Transverse colon (tissue), 4 donors: ENCODE data around the gene CAND2.

ENCODE experiments used
- POLR2AphosphoS5 ChIP-seq, 3 donors: sonication (generic); formaldehyde crosslinking; IDR thresholded peaks; one replicate each; pipeline ENCODE4 v1.6.1; 2016; ENCODE audit warnings: antibody characterized with exemption in 3 of 3
- TF ChIP-seq, protein P1 (sequence below), 5 experiments: fragments of 200-600 bp in 3 of 5; fragments of 450-650 bp in 2 of 5; sonication (generic) in 3 of 5; IDR thresholded peaks; 1 replicate in 2 of 5; 2 replicates in 3 of 5; pipeline ENCODE4 v1.5.1; 2016 to 2017; ENCODE audit warnings: antibody characterized with exemption in 5 of 5, inconsistent platforms in 3 of 5, mild to moderate bottlenecking in 2 of 5, moderate library complexity in 1 of 5

- TF ChIP-seq POLR2AphosphoS5 (IDR thresholded peaks at IDR 0.05), result no peak
- TF ChIP-seq, protein P1, sequence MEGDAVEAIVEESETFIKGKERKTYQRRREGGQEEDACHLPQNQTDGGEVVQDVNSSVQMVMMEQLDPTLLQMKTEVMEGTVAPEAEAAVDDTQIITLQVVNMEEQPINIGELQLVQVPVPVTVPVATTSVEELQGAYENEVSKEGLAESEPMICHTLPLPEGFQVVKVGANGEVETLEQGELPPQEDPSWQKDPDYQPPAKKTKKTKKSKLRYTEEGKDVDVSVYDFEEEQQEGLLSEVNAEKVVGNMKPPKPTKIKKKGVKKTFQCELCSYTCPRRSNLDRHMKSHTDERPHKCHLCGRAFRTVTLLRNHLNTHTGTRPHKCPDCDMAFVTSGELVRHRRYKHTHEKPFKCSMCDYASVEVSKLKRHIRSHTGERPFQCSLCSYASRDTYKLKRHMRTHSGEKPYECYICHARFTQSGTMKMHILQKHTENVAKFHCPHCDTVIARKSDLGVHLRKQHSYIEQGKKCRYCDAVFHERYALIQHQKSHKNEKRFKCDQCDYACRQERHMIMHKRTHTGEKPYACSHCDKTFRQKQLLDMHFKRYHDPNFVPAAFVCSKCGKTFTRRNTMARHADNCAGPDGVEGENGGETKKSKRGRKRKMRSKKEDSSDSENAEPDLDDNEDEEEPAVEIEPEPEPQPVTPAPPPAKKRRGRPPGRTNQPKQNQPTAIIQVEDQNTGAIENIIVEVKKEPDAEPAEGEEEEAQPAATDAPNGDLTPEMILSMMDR (IDR thresholded peaks at IDR 0.05), result no peak
These were observed 26.7 kb upstream of the CAND2 start for GRCh38 chr3:12769761-12770160.
